CD14-positive monocyte (primary cell): ENCODE measurements around the gene TTC39A. TPM values are rescaled to one million over a fixed set of nuclear protein-coding genes. Genes with fewer than 3 reads are reported as not detected.

ENCODE experiments used
- DNase-seq, 3 donors: peaks; one replicate each; pipeline ENCODE4 v3.0.0-alpha.2; 2011 to 2022
- H2AFZ ChIP-seq: 2 replicates; pipeline ENCODE4 v1.6.0; 2012; ENCODE audit warnings: mild to moderate bottlenecking, low read depth, low read length, inconsistent platforms; ENCODE audit not compliant: insufficient read depth, poor library complexity, severe bottlenecking
- H3K27ac ChIP-seq, 2 donors: 1 replicate in 1 of 2; 2 replicates in 1 of 2; pipeline ENCODE4 v1.5.1; 2012 to 2013; ENCODE audit warnings: low read length in 2 of 2, control low read depth in 1 of 2, inconsistent platforms in 1 of 2, low read depth in 1 of 2, mild to moderate bottlenecking in 1 of 2
- H3K27me3 ChIP-seq, 2 donors: one replicate each; pipeline versions ENCODE4 v1.6.0 to v1.6.1; 2011 to 2013; ENCODE audit warnings: low read length in 2 of 2; ENCODE audit not compliant: control insufficient read depth in 2 of 2, insufficient read depth in 2 of 2
- H3K36me3 ChIP-seq, 2 donors: replicated peaks in 1 of 2; 1 replicate in 1 of 2; 2 replicates in 1 of 2; pipeline versions ENCODE4 v1.5.1 to v1.6.1; 2012 to 2013; ENCODE audit warnings: low read length in 2 of 2, control low read depth in 1 of 2, inconsistent platforms in 1 of 2, mild to moderate bottlenecking in 1 of 2; ENCODE audit not compliant: insufficient read depth in 2 of 2, control insufficient read depth in 1 of 2
- H3K4me1 ChIP-seq, 2 donors: 1 replicate in 1 of 2; 2 replicates in 1 of 2; pipeline versions ENCODE4 v1.5.1 to v1.6.1; 2012 to 2013; ENCODE audit warnings: low read length in 2 of 2, control low read depth in 1 of 2, inconsistent platforms in 1 of 2, mild to moderate bottlenecking in 1 of 2, moderate library complexity in 1 of 2; ENCODE audit not compliant: insufficient read depth in 2 of 2, control insufficient read depth in 1 of 2
- H3K4me2 ChIP-seq: replicated peaks from 2 replicates; pipeline ENCODE3; 2012; ENCODE audit warnings: low read length, moderate library complexity, mild to moderate bottlenecking; ENCODE audit not compliant: poor library complexity, severe bottlenecking; ENCODE audit errors: extremely low read depth
- H3K4me3 ChIP-seq, 3 experiments: fragments of 200-600 bp in 1 of 3; sonication (generic) in 1 of 3; replicated peaks in 1 of 3; 1 replicate in 2 of 3; 2 replicates in 1 of 3; pipeline ENCODE4 v1.5.1; 2011 to 2013; ENCODE audit warnings: low read length in 3 of 3, mild to moderate bottlenecking in 3 of 3, control low read depth in 2 of 3, low read depth in 2 of 3, inconsistent platforms in 1 of 3, moderate library complexity in 1 of 3
- H3K79me2 ChIP-seq: 2 replicates; pipeline ENCODE4 v1.6.0; 2012; ENCODE audit warnings: mild to moderate bottlenecking, control low read depth, inconsistent platforms, low read length, moderate library complexity; ENCODE audit not compliant: insufficient read depth
- H3K9ac ChIP-seq: 2 replicates; pipeline ENCODE4 v1.6.0; 2017; ENCODE audit warnings: low read length, mild to moderate bottlenecking; ENCODE audit not compliant: insufficient read depth, poor library complexity, severe bottlenecking
- H3K9me3 ChIP-seq, 2 donors: replicated peaks in 1 of 2; 1 replicate in 1 of 2; 2 replicates in 1 of 2; pipeline versions ENCODE4 v1.5.1 to v1.6.1; 2012 to 2013; ENCODE audit warnings: low read length in 2 of 2, control low read depth in 1 of 2; ENCODE audit not compliant: control insufficient read depth in 1 of 2, insufficient read depth in 1 of 2
- H4K20me1 ChIP-seq: 2 replicates; pipeline ENCODE4 v1.6.0; 2012; ENCODE audit warnings: mild to moderate bottlenecking, low read length, control low read depth, moderate library complexity; ENCODE audit not compliant: insufficient read depth
- H3K27ac Mint-ChIP-seq, 7 donors: one replicate each; pipeline ENCODE4 v1.8.0; 2020; ENCODE audit warnings: mild to moderate bottlenecking in 7 of 7, mixed read lengths in 7 of 7, moderate library complexity in 6 of 7, inconsistent platforms in 2 of 7
- H3K27me3 Mint-ChIP-seq, 3 donors: one replicate each; pipeline ENCODE4 v1.8.0; 2021 to 2022; ENCODE audit warnings: low read depth in 3 of 3, mild to moderate bottlenecking in 3 of 3, mixed read lengths in 3 of 3, moderate library complexity in 3 of 3, inconsistent platforms in 1 of 3
- H3K36me3 Mint-ChIP-seq, 2 donors: one replicate each; pipeline ENCODE4 v1.8.0; 2020; ENCODE audit warnings: mixed read lengths in 2 of 2, inconsistent platforms in 1 of 2, mild to moderate bottlenecking in 1 of 2
- H3K4me1 Mint-ChIP-seq: one replicate; pipeline ENCODE4 v1.8.0; 2020; ENCODE audit warnings: mild to moderate bottlenecking, mixed read lengths
- H3K4me3 Mint-ChIP-seq, 2 donors: one replicate each; pipeline ENCODE4 v1.8.0; 2020; ENCODE audit warnings: mild to moderate bottlenecking in 2 of 2, mixed read lengths in 2 of 2, moderate library complexity in 1 of 2
- H3K9me3 Mint-ChIP-seq, 7 donors: one replicate each; pipeline ENCODE4 v1.8.0; 2020 to 2022; ENCODE audit warnings: mixed read lengths in 7 of 7, mild to moderate bottlenecking in 6 of 7, moderate library complexity in 6 of 7, inconsistent platforms in 2 of 7
- CTCF ChIP-seq: fragments of 200-600 bp; IDR thresholded peaks from one replicate; pipeline ENCODE4 v1.8.0; 2022; ENCODE audit warnings: antibody characterized with exemption, mild to moderate bottlenecking
- WGBS: methylation state at CpG from one replicate; pipeline ENCODE4 v1.1.5; 2013; ENCODE audit warnings: missing lambda C conversion rate; ENCODE audit not compliant: insufficient coverage; 5-methylcytosine and 5-hydroxymethylcytosine counted together
- intact Hi-C, 2 donors: fragments of 100-400 bp; cut with micrococcal nuclease; formaldehyde crosslinking; loops; one replicate each; pipeline versions ENCODE4 v1.15.0 to v1.15.1; 2023
- polyA plus RNA-seq, 3 donors: library from polyadenylated mRNA; depleted of rRNA in 1 of 3; unstranded in 2 of 3; stranded (reverse) in 1 of 3; fragments of 300-500 nt in 2 of 3; fragments of >200 nt in 1 of 3; fragmentation: Illumina TruSeq in 2 of 3; gene quantifications; 1 replicate in 2 of 3; 2 replicates in 1 of 3; pipeline ENCODE4 v1.2.3, GENCODE V29; 2012 to 2021

The TTC39A gene
- polyA plus RNA-seq, 3 donors = 0.16 TPM; not detected in 2

- peaks cover 0 to 7% (median 4%) of the 10 kb centered on the region in 7 donors for H3K9me3 Mint-ChIP-seq
- H3K27ac ChIP-seq = no peak overlapping the region
- no peaks in the 10 kb centered on the region for H4K20me1 ChIP-seq
- peak overlapping the region; percentile 79 to 93 for H3K4me3 Mint-ChIP-seq
- H3K27ac Mint-ChIP-seq = peak overlapping the region in 3 of 7 donors; percentile 52 to 75 (median 59)
- peaks cover 19 to 31% (median 24%) of the 10 kb centered on the region in 3 donors for H3K27me3 Mint-ChIP-seq
- H3K9me3 ChIP-seq = no peaks in the 10 kb centered on the region
- H3K4me1 ChIP-seq = peaks cover 10 to 14% of the 10 kb centered on the region in 2 donors
- DNase-seq = peak; percentile 45 to 71 (median 46)
- intact Hi-C loops = no loop called here
- peak overlapping the region; percentile 19 for H2AFZ ChIP-seq
- H3K4me3 ChIP-seq = peak overlapping the region in 1 of 3 experiments; percentile 69
- H3K79me2 ChIP-seq = no peaks in the 10 kb centered on the region
- WGBS = 66% methylated on average over 4 of the region's 7 CpGs
- H3K36me3 Mint-ChIP-seq = peaks cover 2 to 9% of the 10 kb centered on the region in 2 donors
- peaks cover 11 to 18% of the 10 kb centered on the region in 2 donors for H3K27me3 ChIP-seq
- no peak for TF ChIP-seq CTCF
- H3K36me3 ChIP-seq = no peaks in the 10 kb centered on the region
- H3K4me2 ChIP-seq = peak overlapping the region; percentile 71
- H3K9ac ChIP-seq = no peak overlapping the region
- H3K4me1 Mint-ChIP-seq = peaks cover 13% of the 10 kb centered on the region
Observed at GRCh38 chr1:51331206-51332100, 1.1 kb upstream of the TTC39A start.

GRCh38 chr1:51329443-51330325, 678 bp downstream of the TTC39A start:
- H3K4me3 ChIP-seq = no peak overlapping the region
- H3K79me2 ChIP-seq = no peaks in the 10 kb centered on the region
- no peak overlapping the region for H3K27ac Mint-ChIP-seq
- no peaks in the 10 kb centered on the region for H3K9me3 ChIP-seq
- H3K4me3 Mint-ChIP-seq = peak overlapping the region; percentile 52 to 84
- intact Hi-C loops = no loop called here
- H3K4me2 ChIP-seq = peak overlapping the region; percentile 17
- peaks cover 13% of the 10 kb centered on the region for H3K4me1 Mint-ChIP-seq
- no peak overlapping the region for H3K27ac ChIP-seq
- DNase-seq = no peak
- no peak overlapping the region for H2AFZ ChIP-seq
- WGBS = 35% methylated on average over 14 of the region's 26 CpGs
- no peak for TF ChIP-seq CTCF
- H3K27me3 Mint-ChIP-seq = peaks cover 22 to 31% (median 25%) of the 10 kb centered on the region in 3 donors
- no peaks in the 10 kb centered on the region for H4K20me1 ChIP-seq
- no peaks in the 10 kb centered on the region for H3K36me3 ChIP-seq
- peaks cover 10 to 14% of the 10 kb centered on the region in 2 donors for H3K4me1 ChIP-seq
- no peak overlapping the region for H3K9ac ChIP-seq
- H3K9me3 Mint-ChIP-seq = peaks cover 0 to 7% (median 6%) of the 10 kb centered on the region in 7 donors
- H3K27me3 ChIP-seq = peaks cover 11 to 18% of the 10 kb centered on the region in 2 donors
- peaks cover 2 to 9% of the 10 kb centered on the region in 2 donors for H3K36me3 Mint-ChIP-seq
